COR-L47 (cell line): Measurements from ENCODE around the gene HECW1.
"Not testable (repeated sequence)": the region's sequence is repeated elsewhere in the genome, so short reads cannot be mapped to it uniquely, and the experiment has no call there.

Experiments
- DNase-seq: peaks from one replicate; lab custom pipeline; 2025; lab: John Stamatoyannopoulos, UW

The HECW1 gene

DNA sequence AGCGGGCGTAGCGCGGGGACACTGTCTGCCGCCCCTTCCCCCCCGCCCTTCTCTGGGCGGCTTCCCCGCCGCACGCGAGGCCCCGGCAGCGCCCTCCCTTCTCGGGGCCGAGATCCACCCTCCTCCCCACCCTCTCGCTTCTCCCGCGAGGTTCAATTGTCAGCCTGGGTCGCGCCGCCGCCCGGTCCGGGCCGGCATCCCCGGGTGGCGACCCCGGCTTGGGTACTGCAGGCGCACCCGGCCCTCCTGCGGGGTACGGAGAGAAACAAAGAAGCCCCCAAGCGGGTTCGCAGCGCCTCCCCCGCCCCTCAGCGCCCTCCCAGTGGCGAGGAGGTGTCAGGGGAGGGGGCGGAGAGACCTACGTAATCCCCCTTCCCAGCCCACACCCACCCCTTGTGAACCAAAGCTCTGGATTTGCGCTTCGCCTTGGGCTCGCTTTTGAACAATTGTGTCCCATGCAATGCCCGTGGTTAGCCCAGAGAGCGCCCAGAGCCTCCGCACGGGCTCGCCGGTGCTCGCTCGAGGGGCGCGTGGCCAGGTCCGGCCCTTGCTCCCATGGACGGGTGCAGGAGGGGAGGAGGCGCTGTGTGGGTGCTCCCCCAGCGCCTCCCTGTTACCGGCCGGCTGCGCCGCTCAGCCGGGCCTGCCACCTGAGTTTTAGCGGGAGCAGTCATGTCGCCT lies 634 bp downstream of the HECW1 start:
- no peak for DNase-seq

DNA sequence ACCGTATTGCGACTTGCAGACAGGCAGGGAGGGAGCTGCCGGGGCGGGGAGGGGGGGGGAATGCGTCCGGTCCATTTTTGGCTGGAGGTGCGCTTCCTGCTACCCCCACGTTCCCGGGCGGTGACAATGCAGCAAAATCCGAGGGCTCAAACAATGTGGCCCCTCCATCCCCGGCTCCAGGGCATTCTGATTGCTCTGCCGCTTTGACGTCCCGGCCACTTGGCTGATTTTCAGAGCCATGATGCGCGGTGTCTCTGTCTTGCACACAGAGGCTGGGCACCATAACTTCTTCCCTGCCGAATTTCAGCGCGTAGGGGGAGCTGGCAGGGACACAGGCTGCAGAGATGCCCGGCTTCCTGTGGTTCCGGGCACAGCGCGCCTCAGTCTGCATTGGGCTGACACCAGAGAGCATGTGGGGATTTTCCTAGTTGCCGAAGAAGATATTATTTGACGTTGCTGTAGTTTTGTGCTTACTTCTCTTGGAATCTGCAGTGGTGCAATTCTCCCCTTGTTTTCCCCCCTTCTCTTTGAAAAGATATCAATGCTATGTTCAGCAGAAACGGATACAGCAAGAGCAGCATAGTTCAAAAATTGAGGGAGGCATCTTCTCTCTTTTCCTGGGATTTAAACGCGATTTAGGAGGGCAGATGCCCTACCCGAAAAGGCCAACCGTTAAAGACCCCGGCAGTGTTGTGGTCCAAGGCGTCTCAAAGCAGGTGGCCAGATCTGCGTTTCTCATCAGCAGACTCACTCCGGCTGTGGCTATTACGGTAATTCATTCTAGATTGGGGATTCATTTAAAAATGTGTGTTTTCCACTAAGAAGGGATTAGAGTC lies 1.4 kb downstream of the HECW1 start:
- DNase-seq: no peak

DNA sequence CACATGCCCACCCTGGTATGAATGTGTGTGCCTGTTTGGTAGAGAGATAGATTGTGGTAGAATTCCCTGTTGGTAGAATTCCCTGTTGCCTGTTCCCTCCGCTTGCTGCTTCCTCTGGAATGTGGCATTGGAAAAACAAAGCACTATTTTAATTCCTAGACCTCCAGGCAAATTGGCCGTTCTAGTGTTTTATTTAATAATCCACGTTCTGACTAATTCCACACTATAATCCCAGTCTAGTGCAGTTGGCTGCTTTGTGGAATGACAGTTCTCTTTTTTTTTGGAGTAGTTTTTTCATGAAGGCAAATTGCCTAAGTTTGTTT lies 2.0 kb downstream of the HECW1 start:
- DNase-seq: no peak

DNA sequence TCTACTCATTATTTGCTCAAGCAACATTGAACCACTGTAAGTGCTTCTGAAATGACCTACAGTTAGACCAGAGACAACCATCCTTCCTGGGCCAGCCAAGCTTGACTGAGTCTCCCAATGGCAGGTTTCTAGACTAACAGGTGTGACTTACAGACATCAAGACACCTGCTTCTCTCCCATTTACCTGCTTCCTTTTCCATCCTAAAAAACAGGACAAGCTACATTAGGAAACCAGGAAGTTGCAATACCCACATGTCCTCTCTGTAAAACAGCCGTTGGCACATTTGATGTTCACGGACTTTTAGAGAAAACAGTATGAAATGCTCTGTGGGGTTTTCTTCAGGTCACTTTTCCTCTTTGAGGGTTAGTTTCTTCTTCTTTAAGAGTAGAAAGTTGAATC lies 4.0 kb downstream of the HECW1 start:
- no peak for DNase-seq

DNA sequence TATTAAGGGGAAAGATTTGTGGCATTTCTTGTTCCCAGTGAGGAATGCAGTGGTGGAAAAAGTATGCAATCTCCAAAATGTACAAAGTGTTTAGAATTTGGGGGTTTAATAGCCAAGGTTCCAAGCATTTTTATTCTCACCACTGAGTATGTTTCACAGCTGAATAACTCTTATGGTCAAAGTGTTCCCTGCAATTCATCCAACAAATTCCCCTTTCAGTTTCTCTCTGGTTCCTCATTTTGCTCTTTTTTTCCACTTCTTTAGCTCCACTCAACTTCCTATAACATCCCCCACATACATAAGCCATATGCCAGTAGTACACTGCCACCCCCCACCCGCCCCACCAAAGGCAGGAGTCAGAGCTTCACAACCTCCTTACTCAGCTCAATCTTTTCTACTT lies 4.6 kb downstream of the HECW1 start:
- DNase-seq: no peak

DNA sequence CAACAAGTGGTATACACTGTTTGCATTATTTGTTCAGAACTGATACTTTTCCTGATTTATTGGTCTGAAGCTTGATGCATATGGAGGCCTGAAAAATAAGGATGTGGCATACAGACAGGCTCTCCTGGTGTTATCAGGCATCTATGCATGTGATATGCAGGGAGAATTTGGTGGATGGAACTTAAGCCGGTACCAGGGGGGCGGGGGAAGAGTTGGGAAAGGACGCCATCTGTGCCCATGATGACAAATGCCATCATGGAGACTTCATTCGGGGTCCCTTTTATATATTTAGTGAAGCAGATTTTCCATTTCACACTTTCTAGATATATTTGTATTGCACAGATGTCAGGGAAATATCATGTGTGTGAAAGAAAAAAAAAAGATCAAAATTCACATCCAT lies 5.4 kb downstream of the HECW1 start:
- no peak for DNase-seq

DNA sequence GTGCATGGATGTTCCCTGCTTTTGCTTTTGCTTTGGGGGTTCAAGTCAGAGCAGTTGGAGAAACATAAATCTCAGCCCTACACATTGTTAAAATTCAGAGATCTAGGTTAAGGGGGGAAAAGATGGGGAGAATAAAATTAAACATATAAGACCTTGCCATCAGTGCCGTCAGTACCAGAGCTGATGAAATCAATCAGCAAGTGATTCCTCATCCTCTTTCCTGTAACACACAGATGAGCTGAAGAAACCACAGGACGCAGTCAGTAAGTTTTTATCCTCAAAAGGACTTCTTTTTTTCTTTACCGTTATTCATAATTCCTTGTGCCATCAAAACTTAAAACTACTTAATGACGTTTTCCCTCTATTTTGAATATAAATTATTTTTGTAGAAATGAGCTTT lies 5.9 kb downstream of the HECW1 start:
- DNase-seq: no peak

DNA sequence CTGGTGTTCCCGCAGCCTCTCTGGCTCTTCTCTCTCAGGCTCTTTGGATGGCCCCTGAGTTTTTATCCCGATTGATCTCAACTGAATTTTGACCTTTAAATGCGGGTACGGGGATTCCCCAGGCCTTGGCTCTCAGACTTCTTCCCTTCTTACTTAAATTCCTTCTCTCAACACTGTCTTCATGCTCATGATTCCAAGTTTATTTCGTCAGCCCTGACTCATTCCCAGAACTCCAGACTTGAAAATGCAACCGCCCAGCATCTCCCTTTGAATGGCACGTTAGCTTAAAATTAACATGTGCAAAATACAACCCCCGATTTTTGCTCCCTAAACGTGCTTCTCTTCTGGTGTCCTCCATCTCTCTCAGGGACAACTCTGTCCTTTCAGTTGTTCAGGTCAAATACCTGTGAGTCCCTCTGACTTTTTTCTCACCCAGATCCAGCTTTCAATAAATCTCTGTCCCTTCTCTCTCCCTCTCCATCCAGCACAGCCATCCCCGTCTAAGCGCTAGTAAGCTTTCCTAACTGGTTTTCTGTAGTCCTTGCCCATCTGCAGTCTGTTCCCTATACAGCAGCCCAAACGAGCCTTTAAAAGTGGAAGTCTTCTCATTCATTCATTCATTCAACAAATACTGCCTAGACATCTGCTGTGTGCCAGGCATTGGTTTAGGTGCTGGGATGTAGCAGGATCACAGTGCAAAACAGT lies 7.1 kb downstream of the HECW1 start:
- DNase-seq: no peak

DNA sequence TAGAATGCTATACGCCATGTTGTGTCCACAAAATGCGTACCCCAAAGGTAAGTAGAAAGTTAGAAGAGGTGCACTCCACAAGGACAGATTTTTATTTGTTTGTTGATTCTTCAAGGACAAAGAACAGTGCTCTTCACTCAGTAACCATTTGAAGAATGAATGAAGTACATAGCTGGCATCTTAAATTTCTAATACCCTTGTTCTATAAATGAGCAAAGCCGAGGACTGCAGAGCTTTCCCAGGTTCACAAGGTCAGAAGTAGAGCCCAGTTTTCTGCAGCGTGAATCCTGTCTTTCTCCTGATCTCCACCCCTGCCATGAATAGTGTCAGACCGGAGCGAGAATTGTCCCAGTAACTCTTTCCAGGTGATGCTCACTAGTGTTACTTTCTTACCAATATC lies 9.5 kb downstream of the HECW1 start:
- DNase-seq: no peak

DNA sequence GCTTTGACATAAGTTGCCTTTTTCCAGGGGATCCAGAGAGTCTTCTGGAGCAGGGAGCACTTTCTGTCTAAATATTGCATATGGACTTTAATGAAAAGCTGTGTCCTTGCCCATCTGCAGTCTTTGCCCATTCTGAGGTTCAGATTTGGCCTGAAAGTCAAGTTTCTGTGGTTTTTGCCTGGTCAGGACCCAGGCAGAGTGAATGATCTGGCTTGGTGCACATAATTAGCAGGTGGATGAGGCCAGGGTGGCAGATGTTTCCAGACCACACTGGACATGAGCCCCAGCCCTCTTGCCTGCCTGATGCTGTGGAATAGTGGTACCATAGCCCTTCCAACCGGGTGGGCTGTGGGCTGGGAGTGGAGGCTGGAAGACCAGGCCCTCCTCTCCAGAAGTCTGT lies 11.0 kb downstream of the HECW1 start:
- DNase-seq: no peak

DNA sequence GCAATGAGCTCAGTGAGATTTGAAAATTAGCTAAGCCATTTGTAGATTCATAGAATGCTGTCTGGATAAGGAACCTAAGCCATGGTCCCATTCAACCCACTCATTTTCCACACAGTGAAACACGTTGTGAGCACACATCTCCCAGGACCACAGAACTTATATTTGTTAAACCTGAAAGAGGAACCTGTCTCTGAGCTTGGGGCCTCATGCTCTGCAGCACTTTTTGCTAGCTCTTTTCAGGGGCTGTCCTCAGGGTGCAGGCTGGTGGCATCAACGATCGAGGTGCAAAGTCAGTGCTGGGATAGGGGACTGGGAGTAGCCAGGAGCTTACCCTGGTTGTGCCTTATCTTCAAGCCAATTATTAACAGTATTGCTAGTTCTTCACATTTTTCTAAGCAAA lies 11.9 kb downstream of the HECW1 start:
- DNase-seq: no peak

DNA sequence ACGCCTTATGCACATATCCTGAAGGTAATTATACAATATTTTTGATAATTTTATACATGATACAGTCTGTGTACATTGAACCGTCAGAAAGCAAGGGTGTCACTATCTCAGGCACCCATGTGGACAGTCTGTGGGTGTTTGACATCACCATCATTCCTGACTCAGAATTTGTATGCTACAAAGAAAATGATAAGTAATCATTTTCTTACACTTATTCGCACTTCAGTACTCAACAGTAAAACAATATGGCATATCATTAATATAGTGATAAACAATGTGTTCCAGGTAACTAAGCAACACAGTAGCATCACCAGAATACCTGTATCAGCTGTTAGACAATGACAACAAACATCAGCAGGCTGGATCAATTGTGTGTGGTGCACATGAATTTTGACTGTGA lies 17.9 kb downstream of the HECW1 start:
- no peak for DNase-seq

DNA sequence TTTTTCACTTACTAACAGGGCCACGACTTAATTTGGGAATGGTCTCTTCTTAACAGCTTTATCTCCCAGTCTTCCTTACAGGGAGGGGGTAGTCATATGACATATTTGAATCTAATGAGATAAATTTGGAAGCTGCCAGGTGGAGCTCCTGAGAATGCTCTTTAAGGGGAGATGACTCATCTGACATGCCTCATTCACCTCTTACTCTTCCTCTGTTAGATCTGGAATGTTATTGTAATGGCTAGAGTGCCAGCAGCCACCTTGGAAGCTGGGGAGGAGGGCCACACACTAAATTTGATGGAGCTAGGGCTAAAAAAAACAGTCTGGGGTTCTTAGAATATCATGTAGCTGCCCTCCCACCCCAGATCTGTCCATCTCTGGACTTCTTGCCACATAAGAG lies 22.7 kb downstream of the HECW1 start:
- DNase-seq: no peak

DNA sequence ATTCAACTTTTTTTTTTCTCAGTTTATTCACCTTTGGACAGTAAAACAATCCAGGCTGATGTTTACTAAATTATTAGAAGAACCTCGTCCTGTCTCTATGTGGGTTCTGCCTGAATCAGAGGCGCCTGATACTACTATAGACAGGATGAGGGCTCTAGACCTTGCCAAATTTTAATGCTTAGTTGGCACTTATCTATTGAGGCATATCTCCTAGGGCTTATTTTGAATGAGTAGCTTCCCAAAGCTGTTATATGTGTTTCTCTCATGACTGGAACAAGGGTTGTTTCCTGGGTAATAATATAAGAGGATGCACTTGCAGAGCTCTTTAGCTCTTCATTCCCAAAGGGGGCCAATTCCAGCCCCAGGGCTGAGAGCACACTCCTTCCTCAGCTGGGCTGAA lies 23.6 kb downstream of the HECW1 start:
- no peak for DNase-seq

DNA sequence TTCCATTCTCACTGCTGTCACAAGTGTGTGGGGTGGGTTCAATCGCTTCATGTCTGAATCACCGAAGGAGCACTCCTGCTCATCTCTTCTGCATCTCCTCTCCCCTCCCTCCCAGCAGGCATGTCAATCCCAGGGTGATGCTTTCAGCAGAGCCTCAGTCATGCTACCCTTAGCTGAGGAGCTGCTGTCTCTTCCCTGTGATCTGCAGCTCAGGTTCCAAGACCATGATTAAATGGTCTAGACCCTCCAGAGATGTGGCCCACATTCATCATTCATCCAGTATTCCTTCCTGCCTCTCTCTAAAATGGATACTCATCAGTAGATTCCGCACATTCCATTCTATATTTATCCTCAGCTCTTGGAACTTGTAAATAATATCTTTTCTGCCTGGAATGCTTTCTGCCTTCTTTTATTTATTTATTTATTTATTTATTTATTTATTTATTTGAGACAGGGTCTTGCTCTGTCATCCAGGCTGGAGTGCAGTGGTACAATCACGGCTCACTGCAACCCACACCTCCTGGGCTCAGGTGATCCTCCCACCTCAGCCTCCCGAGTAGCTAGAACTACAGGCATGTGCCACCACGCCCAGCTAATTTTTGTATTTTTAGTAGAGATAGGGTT lies 24.8 kb downstream of the HECW1 start:
- DNase-seq: not testable (repeated sequence)

DNA sequence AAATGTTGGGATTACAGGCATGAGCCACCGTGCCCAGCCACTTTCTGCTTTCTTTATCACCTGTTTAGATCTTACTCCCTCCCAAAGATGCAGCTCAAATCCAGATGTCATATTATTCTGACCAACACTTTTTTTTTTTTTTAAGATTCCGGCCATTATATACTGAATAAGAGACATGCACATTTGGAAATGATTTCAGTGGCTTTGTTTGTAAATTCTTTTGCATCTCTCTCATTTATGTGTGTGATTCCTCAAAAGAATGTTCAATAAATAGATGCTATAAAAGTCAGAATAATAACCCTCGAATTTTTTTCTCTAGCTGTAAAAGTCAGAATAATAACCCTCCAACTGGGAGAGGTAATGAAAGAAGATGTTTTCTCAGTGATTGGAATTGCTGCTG lies 25.4 kb downstream of the HECW1 start:
- no peak for DNase-seq

DNA sequence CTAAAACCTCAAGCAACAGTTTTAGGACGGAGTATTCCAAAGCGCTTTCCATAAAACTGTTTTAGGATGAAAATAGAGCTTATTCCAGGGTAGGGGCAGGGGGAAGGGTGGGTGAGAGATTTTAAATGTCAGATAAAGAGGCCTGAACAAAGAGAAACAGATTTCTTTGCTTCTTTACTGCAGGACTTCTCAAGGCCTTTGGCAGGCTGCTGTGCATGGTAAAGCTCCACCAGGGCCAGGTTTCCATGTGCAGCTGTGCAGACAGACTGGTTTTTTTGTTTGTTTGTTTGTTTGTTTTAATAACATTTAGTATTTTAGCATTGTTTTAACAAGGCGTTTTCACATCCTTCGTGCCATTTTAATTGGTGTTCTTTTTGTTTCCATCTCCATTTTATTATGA lies 26.3 kb downstream of the HECW1 start:
- DNase-seq: no peak

DNA sequence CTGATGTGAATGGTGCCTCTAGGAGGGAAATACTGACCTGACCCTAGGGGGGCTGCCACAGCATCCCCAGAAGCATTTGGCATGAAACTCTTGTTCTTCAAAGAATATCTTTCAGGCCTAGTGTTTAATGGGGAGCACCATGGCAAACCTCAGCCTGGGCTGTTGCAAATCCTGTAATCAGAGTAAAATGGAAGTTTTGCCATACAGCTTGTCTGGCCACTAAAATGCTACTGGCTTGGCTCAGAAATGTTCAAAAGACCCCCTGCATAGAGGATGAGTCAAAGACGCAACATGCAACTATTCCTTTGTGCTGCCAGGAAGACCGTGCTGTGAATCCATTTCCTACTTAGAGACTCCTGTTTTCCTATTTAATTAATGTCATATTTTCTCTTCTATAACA lies 26.7 kb downstream of the HECW1 start:
- DNase-seq: no peak

DNA sequence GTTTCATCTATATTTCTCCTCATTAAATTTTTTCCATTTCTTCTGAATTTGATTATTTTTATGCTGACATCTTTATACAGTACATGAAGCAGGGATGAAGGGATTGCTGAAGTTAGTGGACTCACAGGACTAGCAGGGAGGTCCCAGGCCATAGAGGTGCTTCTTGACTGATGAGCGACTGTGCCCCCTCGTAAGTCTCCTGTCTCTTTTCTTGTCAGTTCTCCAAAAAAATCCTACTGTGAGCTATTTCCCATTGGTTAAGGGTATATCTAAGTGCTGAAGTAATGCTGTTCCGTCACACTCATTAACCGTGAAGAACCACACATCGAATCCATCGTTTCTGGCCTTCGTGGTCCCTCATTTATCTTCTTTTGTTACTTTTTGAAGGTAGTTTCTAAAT lies 27.7 kb downstream of the HECW1 start:
- DNase-seq: no peak

DNA sequence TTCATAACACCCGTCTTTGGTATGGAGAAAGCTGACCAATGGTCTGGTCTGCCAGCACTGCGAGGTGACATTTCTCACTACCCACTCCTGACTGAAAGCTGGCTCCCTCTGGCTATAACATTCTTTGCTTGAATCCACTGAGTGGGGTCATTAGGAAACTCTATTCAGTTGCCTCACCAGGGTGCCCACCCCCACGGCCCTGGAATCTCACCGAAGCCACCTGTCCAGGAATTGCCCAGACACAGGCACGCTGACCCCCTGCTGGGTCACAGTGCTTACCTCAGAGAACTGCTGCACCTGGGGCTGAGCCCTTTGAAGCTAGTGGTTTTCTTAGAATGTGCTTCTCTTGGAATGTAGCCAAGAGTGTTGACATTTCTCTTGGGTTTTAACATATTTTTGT lies 28.6 kb downstream of the HECW1 start:
- no peak for DNase-seq

DNA sequence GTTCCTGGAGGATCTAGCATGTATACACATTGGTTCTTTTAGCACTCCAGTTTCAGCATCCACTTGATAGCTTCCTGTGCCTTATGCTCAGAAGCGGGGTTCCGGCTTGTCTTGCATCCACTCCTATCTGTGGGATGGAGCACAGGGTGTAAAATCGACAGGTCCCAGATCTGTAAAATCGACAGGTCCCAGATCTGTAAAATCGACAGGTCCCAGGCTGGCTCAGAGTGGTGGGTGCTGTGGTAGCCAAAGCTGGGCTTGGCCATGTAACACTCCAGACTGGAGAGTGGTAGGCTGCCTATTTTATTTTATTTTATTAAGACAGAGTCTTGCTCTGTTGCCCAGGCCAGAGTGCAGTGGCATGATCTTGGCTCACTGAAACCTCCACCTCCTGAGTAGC lies 30.3 kb downstream of the HECW1 start:
- DNase-seq: no peak

DNA sequence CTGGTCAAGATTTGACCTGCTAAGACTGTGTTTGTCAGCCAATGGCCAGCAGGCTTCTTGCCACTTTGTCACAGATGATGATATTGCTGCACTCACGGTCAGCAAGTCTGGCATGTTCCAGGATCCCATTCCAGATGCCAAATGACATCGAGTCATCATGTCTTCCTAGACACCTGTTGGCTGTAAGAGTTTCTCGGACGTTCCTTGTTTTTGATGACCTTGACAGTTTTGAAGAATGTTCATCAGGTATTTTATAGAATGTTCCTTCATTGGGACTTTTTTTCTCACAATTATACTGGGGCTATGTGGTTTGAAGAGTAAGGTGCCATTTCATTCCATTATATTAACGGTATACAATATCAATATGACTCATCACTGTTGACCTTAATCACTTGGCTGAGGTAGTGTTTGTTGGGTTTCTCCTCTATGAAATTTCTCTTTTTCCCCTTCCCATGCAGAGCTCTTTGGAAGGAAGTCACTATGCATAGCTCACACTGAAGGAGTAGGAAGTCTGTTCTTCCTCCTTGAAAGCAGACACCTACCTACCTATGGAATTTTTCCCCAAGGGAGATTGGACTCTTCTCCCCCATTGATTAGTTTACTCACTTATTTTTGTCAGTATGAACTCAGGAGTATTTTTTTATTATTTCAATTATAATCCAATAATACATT lies 31.6 kb downstream of the HECW1 start:
- DNase-seq: no peak
